HG03064 (cell line): ENCODE measurements around the gene FRMD4A.
"Not testable (repeated sequence)": the region's sequence is repeated elsewhere in the genome, so short reads cannot be mapped to it uniquely, and the experiment has no call there.

Experiments used
- ATAC-seq: cut with Tn5 transposase; IDR thresholded peaks from one replicate; pipeline ENCODE4 v1.9.1; 2021; ENCODE audit warnings: low read depth; ENCODE audit not compliant: unreplicated experiment

Gene FRMD4A

DNA sequence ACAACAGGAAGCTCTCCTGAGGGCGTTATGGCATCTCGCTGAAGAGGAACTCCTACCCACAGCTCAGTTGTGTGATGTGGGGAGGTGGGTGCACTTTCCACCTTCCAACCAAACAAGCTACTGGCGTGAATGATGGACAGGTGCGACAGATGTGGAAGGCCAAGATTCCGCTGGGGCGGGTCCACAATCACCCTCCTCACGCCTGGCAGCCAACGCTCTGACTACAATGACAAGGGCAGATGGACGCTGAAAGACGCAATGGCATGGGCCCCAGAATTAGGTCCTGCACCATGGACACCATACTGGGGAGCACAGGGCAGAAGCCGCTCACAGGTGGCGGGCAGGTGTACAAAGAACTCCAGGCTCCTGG lies 461.4 kb downstream of the FRMD4A start:
- ATAC-seq = no peak

DNA sequence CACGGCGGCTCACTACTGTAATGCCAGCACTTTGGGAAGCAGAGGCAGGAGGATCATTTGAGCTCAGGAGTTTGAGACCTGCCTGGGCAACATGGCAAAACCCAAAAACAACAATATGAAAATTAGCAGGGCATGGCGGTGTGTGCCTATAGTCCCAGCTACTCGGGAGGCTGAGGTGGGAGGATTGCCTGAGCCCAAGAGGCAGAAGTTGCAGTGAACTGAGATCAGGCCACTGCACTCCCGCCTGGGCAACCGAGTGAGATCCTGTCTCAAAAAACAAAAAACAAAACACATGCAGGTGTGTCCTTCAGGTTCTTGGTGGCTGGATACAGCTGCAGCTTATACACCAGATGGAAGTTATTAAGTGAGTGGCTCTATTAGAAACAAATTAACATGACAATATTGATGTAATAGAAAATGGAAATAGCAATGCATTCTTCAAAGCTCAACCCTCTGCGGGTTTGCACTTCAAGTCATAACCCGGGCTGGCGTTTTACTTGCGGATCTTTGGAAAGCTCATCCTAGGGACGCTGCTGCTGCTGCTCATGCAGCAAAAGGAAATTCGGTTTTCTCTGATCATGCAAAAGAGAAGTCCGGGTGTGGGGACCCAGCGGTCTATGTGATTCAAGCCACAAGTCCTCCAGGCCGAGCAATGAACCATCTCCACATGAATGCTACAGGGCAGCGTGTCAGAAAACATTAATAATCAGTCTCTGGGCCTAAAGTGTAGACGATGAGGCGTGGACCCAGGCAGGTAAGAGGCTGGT lies 462.0 kb downstream of the FRMD4A start:
- ATAC-seq = no peak

DNA sequence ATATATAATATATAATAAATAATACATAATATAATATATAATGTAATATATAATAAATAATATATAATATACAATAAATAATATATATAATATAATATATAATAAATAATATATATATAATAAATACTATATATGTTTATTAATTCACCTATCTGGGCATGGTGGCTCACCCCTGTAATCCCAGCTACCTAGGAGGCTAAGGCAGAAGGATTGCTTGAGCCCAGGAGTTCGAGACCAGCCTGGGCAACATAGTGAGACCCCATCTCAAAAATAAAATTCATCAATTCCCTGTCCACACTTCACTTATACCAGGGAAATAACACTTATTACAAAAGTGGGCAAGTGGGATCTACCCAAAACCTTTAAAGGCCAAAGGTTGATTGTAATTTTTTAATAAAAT lies 462.9 kb downstream of the FRMD4A start:
- ATAC-seq = no peak

DNA sequence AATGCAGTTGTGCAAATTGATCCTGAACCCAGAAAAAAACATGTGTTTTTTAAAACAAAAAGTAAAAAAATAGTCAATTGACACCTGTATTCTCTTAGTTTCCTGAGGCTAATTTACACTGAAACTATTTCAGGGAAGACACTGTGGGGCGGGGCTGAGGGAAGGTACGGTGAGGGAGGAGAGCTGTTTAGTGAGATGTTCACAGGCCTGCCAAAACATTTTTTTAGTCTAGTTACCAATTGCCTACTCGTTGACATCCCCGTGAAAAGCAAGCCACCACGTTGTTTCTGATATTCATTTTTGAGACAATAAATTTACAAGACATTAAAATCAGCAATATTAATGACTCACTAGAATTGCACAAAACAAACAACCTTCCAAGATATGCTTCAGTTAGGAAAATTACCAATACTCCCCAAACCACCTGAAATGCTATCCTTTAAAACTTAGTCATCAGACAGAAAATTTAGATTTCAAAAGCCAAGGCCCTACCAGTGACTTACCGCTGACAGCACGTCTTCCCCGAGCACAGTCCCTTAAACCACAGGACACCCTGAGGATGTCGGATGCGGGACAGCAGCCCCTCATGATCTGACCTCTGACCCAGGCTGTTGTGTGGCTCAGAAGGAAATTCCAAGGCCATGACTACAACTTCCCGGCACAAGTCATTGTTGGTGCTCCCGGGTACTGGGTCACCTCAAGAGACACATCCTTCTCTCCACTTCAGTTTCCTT lies 464.8 kb downstream of the FRMD4A start:
- ATAC-seq = no peak

- not testable (repeated sequence) for ATAC-seq
Observed at GRCh38 chr10:13865220-13865619, 465.5 kb downstream of the FRMD4A start.

DNA sequence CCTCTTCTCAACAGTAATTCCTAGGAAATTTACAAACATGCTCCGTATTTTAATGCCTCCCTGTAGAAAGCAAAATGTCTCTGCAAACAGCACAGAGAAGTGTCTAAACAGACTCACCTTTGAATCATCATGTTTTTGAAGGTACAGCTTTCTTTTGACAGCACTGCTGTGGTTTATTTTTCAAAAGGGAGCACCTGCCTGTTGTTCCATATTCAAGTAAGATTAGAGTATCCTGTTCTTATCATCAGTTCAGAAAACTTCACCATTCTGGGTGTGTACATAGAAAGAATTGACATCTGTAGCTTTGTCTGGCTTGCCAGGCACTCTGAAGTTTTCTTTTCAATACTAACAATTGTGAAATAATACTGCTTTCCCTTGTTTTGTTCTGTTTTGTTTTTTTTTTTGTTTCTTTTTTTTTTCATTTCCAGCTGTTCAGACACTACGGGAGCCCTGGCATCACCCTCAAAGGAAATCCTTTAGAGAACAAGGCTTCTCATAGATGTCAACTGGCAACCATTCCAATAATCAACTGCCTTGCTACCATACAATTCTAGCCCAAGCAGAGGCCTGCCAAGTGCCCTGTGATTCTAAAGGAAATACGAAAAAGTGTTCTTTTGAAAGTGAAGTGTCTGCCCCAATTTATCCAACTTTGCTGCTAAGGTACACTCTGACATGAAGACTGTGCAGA lies 468.0 kb downstream of the FRMD4A start:
- no peak for ATAC-seq

GRCh38 chr10:13860886-13861285 lies 469.8 kb downstream of the FRMD4A start:
- no peak for ATAC-seq

GRCh38 chr10:13859979-13860654 lies 470.6 kb downstream of the FRMD4A start:
- ATAC-seq = no peak

GRCh38 chr10:13858709-13859108 lies 472.0 kb downstream of the FRMD4A start:
- ATAC-seq = no peak

DNA sequence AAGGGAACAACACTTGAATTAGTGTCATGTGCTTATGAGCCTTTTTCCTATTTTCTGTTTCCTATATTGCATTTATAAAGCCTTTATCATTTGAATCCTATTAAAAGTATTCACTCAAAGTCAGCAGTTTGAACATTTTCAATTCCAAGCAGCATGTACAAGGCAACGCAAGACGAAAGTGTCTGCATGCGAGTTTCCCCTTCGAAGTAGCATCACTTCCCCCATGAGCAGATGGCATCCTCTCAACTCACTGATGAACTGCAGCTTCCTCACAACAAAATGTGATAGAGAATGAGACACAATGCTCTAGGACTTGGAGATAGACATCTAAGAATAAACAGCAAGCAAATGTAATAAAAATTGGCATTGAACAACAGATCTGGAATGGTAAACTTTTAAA lies 473.3 kb downstream of the FRMD4A start:
- ATAC-seq = no peak

- no peak for ATAC-seq
Observed at GRCh38 chr10:13853854-13854253, 476.9 kb downstream of the FRMD4A start.

DNA sequence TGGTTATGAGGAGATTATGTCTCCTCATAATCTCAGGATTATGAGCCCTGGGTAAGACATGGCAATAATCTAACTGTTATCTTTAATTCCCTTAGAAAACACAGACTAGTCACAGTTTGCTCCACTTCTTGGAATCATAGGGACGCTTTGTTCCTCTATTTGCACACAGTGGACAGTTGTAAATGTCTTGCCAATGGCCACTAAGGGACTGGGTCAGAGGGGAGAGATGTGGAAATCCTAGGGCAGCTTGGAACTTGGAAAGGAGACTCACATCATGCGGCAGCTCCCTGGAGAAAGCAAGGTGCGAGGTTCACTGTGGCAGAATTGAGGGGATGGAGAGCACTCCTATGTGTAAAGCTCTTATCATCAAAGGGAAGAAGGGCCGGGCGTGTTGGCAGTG lies 477.9 kb downstream of the FRMD4A start:
- no peak for ATAC-seq

DNA sequence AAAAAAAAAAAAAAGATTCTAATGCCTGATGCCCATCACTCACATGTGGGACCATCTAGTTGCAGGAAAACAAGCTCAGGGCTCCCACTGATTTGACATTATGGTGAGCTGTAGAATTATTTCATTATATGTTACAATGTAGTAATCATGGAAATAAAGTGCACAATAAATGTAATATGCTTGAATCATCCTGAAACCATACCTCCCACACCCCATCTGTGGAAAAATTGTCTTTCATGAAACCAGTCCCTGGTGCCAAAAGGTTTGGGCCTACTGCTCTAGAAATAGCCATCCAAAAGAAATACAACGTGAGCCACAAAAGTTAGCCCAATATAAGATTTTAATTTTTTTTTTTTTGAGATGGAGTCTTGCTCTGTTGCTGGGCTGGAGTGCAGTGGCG lies 478.8 kb downstream of the FRMD4A start:
- ATAC-seq = no peak

- no peak for ATAC-seq
Observed at GRCh38 chr10:13848520-13849445, 481.9 kb downstream of the FRMD4A start.

DNA sequence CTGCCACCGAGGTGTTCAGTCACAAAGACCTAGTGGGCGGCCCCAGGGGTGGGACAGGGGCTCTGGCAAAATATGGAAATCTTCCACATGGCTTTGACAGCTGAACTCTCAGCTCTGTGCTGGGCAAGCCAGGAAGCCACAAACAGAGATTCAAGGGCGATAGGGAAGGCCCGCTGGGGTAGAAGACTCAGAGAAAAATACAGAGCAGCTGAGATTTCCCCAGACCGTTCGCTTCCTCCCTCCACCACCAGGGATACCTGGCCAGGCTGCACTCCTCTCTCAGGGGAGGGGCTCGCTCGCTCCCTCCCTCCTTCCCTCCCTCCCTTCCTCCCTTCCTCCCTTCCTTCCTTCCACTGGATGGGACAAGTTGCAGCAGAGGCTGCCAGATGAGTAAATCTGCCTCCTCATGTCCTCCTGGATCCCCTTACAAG lies 483.5 kb downstream of the FRMD4A start:
- ATAC-seq = no peak

DNA sequence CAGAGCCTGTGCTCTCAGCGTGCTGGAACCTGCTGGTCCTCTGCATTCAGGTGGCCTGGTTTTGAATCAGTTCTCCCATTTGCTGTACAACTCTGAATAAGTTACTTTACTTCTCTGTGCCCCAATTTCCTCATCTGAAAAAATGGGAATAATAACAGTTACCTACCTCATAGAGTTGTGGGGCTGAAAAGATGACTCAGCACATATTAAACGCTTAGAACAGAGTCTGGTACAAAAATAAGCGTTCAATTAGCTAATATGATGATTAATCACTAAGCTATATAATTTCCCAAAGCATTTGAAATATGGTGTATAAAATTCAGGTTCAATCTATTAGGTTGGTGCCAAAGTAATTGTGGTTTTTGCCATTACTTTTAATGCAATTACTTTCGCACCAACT lies 484.8 kb downstream of the FRMD4A start:
- no peak for ATAC-seq

DNA sequence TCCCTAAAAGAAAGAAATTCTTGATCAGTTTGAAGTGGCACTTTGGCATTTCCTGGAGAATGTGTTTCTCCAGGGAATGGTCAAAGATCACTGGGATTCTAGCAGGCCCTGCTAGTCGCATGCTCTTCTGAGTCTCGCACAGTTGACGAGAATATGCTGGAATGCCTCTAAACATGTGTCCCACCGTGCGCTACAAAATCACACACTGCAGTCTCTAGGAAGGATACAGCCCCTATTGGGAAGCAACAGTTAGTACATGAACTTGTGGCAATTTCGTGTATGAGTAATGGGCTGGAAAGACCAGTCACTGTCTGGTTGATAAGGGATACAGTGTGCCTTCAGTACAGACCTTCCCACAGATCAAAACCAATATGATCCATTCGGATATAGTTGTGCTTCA lies 486.1 kb downstream of the FRMD4A start:
- no peak for ATAC-seq

- ATAC-seq = no peak
Observed at GRCh38 chr10:13842117-13842516, 488.6 kb downstream of the FRMD4A start.

DNA sequence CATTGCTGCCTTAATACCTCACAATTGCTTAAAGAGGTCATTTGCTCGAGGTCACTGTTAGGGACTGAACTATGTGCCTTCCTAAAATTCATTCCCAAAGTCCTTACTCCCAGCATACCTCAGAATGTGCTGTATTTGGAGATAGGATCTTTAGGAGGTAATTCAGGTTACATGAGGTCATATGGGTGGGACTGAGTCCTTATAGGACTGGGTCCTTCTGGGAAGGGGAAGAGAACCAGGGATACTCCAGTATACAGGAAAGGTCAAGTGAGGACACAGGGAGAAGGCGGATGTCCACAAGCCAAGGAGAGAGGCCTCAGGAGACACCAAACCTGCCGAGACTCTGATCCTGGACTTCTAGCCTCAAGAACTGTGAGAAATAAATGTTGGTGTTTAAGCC lies 490.7 kb downstream of the FRMD4A start:
- ATAC-seq = no peak

GRCh38 chr10:13839430-13839990 lies 491.2 kb downstream of the FRMD4A start:
- no peak for ATAC-seq
